Upper lobe of left lung (tissue), 4 donors: ENCODE data around the gene ACVRL1.

Experiments used
- EP300 ChIP-seq, 4 donors: sonication (generic); formaldehyde crosslinking; IDR thresholded peaks; one replicate each; pipeline ENCODE4 v1.5.1; 2017; ENCODE audit warnings: antibody characterized with exemption in 4 of 4, control low read depth in 2 of 4
- POLR2A ChIP-seq, 4 donors: fragments of 450-650 bp; IDR thresholded peaks; one replicate each; pipeline ENCODE4 v1.5.1; 2016 to 2017; ENCODE audit warnings: antibody characterized with exemption in 4 of 4, mild to moderate bottlenecking in 2 of 4
- TF ChIP-seq, protein P1 (sequence below), 6 experiments: fragments of 450-650 bp in 4 of 6; fragments of 200-600 bp in 2 of 6; sonication (generic) in 2 of 6; IDR thresholded peaks; one replicate each; pipeline ENCODE4 v1.5.1; 2016 to 2019; ENCODE audit warnings: antibody characterized with exemption in 6 of 6

DNA sequence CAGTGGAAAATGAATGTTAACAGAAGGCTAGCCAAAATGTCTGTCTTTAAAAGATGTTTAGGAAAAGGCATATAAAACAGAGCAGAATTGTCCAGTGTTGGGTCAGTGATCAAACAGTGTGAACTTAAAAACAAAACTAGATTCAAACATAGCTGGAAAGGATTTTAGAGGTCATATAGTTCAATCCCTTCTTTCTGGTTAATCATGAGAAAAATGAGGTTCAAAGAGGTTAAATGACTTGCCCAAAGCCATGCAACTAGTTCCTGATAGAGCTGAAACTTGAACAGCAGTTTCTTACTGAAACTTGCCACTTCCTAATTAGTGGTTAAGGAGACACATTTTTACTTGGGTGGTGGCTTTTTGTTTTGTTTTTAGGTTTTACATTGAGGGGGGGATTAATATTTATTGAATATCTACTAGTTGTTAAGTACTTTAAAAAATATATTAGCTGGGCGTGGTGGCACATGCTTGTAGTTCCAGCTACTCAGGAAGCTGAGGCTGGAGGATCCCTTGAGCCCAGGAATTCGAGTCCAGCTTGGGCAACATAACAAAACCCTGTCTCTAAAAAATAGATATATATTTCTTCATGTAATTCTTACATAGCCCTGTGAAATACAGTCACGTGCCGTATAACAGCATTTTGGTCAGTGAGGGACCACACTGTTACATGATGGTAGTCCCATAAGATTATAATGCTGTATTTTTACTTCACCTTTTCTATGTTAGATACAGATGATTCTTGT lies 64.5 kb downstream of the ACVRL1 start:
- TF ChIP-seq, protein P1, sequence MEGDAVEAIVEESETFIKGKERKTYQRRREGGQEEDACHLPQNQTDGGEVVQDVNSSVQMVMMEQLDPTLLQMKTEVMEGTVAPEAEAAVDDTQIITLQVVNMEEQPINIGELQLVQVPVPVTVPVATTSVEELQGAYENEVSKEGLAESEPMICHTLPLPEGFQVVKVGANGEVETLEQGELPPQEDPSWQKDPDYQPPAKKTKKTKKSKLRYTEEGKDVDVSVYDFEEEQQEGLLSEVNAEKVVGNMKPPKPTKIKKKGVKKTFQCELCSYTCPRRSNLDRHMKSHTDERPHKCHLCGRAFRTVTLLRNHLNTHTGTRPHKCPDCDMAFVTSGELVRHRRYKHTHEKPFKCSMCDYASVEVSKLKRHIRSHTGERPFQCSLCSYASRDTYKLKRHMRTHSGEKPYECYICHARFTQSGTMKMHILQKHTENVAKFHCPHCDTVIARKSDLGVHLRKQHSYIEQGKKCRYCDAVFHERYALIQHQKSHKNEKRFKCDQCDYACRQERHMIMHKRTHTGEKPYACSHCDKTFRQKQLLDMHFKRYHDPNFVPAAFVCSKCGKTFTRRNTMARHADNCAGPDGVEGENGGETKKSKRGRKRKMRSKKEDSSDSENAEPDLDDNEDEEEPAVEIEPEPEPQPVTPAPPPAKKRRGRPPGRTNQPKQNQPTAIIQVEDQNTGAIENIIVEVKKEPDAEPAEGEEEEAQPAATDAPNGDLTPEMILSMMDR (IDR thresholded peaks at IDR 0.05) = no peak
- TF ChIP-seq POLR2A (IDR thresholded peaks at IDR 0.05) (no peak), EP300 (IDR thresholded peaks at IDR 0.05) (no peak)
